Hematopoietic multipotent progenitor cell (in vitro differentiated cells): Measurements from ENCODE around the gene LCK. TPM values are rescaled to one million over a fixed set of nuclear protein-coding genes. Genes with fewer than 3 reads are reported as not detected.
A peak's percentile ranks its signal among the peaks of the same experiment; 100 is the strongest.

Source experiments
- DNase-seq, 3 donors: peaks; one replicate each; pipeline ENCODE4 v3.0.0-alpha.2; 2011 to 2015; ENCODE audit warnings: low read depth in 2 of 3, low spot score in 2 of 3
- total RNA-seq: library from RNA; depleted of rRNA; stranded (reverse); fragments of >200 nt; gene quantifications from one replicate; pipeline ENCODE4 v1.2.3, GENCODE V29; 2012

LCK gene
- total RNA-seq: 3.5 TPM

- peak in 1 of 3 donors; percentile 32 for DNase-seq
These were observed at the start of gene LCK for GRCh38 chr1:32250893-32251716. TSS of gene LCK (plus strand) at chr1:32251265. CDS start at chr1:32274330, 23,065 bp downstream.

- DNase-seq: no peak
These were observed 46.1 kb upstream of the LCK start for GRCh38 chr1:32204943-32205361.

GRCh38 chr1:32205401-32206370 lies 45.4 kb upstream of the LCK start, which contains the start of gene IQCC:
TSS of gene IQCC (plus strand) at chr1:32205671. CDS start at chr1:32205682, 11 bp downstream.
- DNase-seq: peak; percentile 76 to 85 (median 83)

- DNase-seq: no peak
These were observed 42.6 kb upstream of the LCK start for GRCh38 chr1:32208469-32208868.

- no peak for DNase-seq
These were observed 42.2 kb upstream of the LCK start, which contains the start of gene DCDC2B for GRCh38 chr1:32208891-32209328. TSS of gene DCDC2B (plus strand) at chr1:32209089. CDS start at chr1:32209094, 5 bp downstream.

- DNase-seq: peak in 2 of 3 donors; percentile 50 to 72
These were observed 35.2 kb upstream of the LCK start for GRCh38 chr1:32215629-32216480.

- no peak for DNase-seq
These were observed 34.5 kb upstream of the LCK start for GRCh38 chr1:32216566-32216965.

- no peak for DNase-seq
These were observed 32.0 kb upstream of the LCK start for GRCh38 chr1:32219022-32219421.

- DNase-seq: no peak
These were observed 30.1 kb upstream of the LCK start for GRCh38 chr1:32220746-32221580.

- DNase-seq: no peak
These were observed 29.5 kb upstream of the LCK start for GRCh38 chr1:32221581-32221979.

GRCh38 chr1:32221980-32222755 lies 28.9 kb upstream of the LCK start, which contains the start of the genes EIF3I and TMEM234:
TSS of gene EIF3I (plus strand) at chr1:32222407. CDS start at chr1:32222442, 35 bp downstream.
TSS of gene TMEM234 (minus strand) at chr1:32222353. CDS start at chr1:32222322, 31 bp downstream.
- DNase-seq: peak; percentile 72 to 97 (median 95)

- no peak for DNase-seq
These were observed 27.4 kb upstream of the LCK start for GRCh38 chr1:32223683-32224082.

- DNase-seq: no peak
These were observed 26.8 kb upstream of the LCK start for GRCh38 chr1:32224285-32224684.

- DNase-seq: no peak
These were observed 22.3 kb upstream of the LCK start for GRCh38 chr1:32228771-32229170.

GRCh38 chr1:32231843-32232432 lies 19.1 kb upstream of the LCK start:
- no peak for DNase-seq

GRCh38 chr1:32232558-32233304 lies 18.3 kb upstream of the LCK start:
- no peak for DNase-seq

GRCh38 chr1:32234792-32235191 lies 16.3 kb upstream of the LCK start:
- no peak for DNase-seq
